Activated CD8-positive, alpha-beta T cell treated with anti-CD3 and anti-CD28 coated beads, Interleukin-2, amount 10 ng/mL, durations not matched to agents 7 days and 5 days (primary cell): ENCODE results near the gene CP. TPM values are rescaled to one million over a fixed set of nuclear protein-coding genes. Genes with fewer than 3 reads are reported as not detected.

Source experiments
- ATAC-seq: fragments of 150-1000 bp; cut with Tn5 transposase; one replicate; pipeline ENCODE4 v1.10.0; 2021; ENCODE audit warnings: moderate library complexity
- CTCF ChIA-PET: fragments of 350-600 bp; sonication (Branson Sonifier 250); formaldehyde crosslinking; loops from one replicate; lab custom pipeline; 2021; ENCODE audit warnings: antibody characterized with exemption; lab: Charles Lee
- POLR2A ChIA-PET: fragments of 350-600 bp; sonication (Branson Sonifier 250); formaldehyde crosslinking; loops from one replicate; lab custom pipeline; 2021; ENCODE audit warnings: antibody characterized with exemption; lab: Charles Lee
- DNase-seq: peaks from one replicate; pipeline ENCODE4 v3.0.0-alpha.2; 2020
- H3K27ac Mint-ChIP-seq: one replicate; pipeline ENCODE4 v1.8.0; 2021; ENCODE audit warnings: mild to moderate bottlenecking, mixed read lengths
- H3K27me3 Mint-ChIP-seq: one replicate; pipeline ENCODE4 v1.8.0; 2021; ENCODE audit warnings: low read depth, mixed read lengths
- H3K36me3 Mint-ChIP-seq: one replicate; pipeline ENCODE4 v1.8.0; 2021; ENCODE audit warnings: low read depth, mixed read lengths
- H3K4me1 Mint-ChIP-seq: one replicate; pipeline ENCODE4 v1.8.0; 2021; ENCODE audit warnings: low read depth, mixed read lengths
- H3K4me3 Mint-ChIP-seq: one replicate; pipeline ENCODE4 v1.8.0; 2021; ENCODE audit warnings: mild to moderate bottlenecking, mixed read lengths
- H3K9me3 Mint-ChIP-seq: one replicate; pipeline ENCODE4 v1.8.0; 2022; ENCODE audit warnings: mixed read lengths; ENCODE audit not compliant: insufficient read depth
- total RNA-seq, 2 experiments: library from RNA; stranded (reverse); gene quantifications; one replicate each; pipeline ENCODE4 v1.2.3, GENCODE V29; 2021

CP gene
- total RNA-seq, 2 experiments from 2014 or later: not detected

DNA sequence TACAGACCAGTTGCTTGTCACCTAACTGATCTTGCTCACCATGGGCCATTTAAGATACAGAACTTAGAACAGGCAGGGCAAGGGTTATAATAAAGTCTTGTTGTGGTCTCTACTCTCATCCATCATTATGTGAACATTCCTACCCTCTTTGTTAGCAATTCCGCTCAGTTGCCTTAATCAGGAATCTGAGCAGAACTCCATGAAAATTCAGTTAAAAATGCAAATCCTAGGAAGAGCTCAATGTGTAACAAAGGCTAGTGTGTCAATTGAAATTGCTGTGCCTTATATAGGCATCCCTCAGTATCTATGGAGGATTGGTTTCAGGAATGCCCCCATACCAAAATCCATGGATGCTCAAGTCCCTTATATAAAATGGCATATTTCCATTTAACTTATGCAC, 44.5 kb downstream of the CP start:
- ATAC-seq (no peak), DNase-seq (no peak)
- Mint-ChIP-seq H3K9me3 (no peaks in the 10 kb centered on the region), H3K27ac (no peak overlapping the region), H3K4me3 (no peak overlapping the region), H3K27me3 (no peaks in the 10 kb centered on the region), H3K36me3 (peaks cover 31% of the 10 kb centered on the region), H3K4me1 (peaks cover 12% of the 10 kb centered on the region)
- POLR2A ChIA-PET: no interaction called here
- CTCF ChIA-PET: no interaction called here

GRCh38 chr3:149174901-149175300, 46.7 kb downstream of the CP start:
- ATAC-seq (peak; percentile 36), DNase-seq (peak; percentile 41)
- CTCF ChIA-PET: no interaction called here
- POLR2A ChIA-PET: no interaction called here
- no peak overlapping the region for H3K27ac Mint-ChIP-seq
- H3K36me3 Mint-ChIP-seq: peaks cover 45% of the 10 kb centered on the region
- H3K27me3 Mint-ChIP-seq: no peaks in the 10 kb centered on the region
- peaks cover 12% of the 10 kb centered on the region for H3K4me1 Mint-ChIP-seq
- no peak overlapping the region for H3K4me3 Mint-ChIP-seq
- H3K9me3 Mint-ChIP-seq: no peaks in the 10 kb centered on the region

- peaks cover 56% of the 10 kb centered on the region for H3K36me3 Mint-ChIP-seq
- no peak for ATAC-seq
- POLR2A ChIA-PET: no interaction called here
- no peak overlapping the region for H3K27ac Mint-ChIP-seq
- no peak overlapping the region for H3K4me3 Mint-ChIP-seq
- CTCF ChIA-PET: interaction anchor here (0.6 kb wide), 1 partner anchor 246 kb away, joined by 4 read pairs; no protein-coding TSS in a partner anchor
- peaks cover 12% of the 10 kb centered on the region for H3K4me1 Mint-ChIP-seq
- DNase-seq: no peak
- no peaks in the 10 kb centered on the region for H3K27me3 Mint-ChIP-seq
- H3K9me3 Mint-ChIP-seq: no peaks in the 10 kb centered on the region
Measured at GRCh38 chr3:149170672-149171071, 51.0 kb downstream of the CP start.

DNA sequence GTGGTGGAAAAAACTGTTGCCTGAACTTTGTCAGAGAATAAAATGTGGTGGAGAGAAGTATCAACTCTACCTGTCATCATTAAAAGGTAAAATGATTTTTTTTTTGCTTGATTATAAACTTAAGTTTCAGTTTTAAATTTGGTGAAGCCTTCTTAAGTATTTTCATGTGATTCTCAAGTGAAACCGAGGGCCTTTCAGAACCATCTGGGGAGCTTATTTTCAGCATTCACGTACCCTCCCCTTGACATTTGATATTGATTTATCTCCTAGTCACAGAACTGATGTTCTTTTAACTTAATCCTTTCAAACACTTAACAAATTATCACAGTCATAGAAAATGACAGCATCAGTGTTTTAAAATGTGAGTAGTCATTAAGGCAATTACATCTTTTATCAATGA, 53.7 kb downstream of the CP start:
- ChIA-PET POLR2A (no interaction called here), CTCF (no interaction called here)
- peaks cover 4% of the 10 kb centered on the region for H3K4me1 Mint-ChIP-seq
- H3K9me3 Mint-ChIP-seq: no peaks in the 10 kb centered on the region
- no peak overlapping the region for H3K27ac Mint-ChIP-seq
- ATAC-seq (no peak), DNase-seq (no peak)
- no peaks in the 10 kb centered on the region for H3K27me3 Mint-ChIP-seq
- no peak overlapping the region for H3K4me3 Mint-ChIP-seq
- peaks cover 58% of the 10 kb centered on the region for H3K36me3 Mint-ChIP-seq

GRCh38 chr3:149163066-149163465, 58.6 kb downstream of the CP start:
- Mint-ChIP-seq H3K4me3 (no peak overlapping the region), H3K4me1 (peaks cover 8% of the 10 kb centered on the region), H3K36me3 (peaks cover 53% of the 10 kb centered on the region), H3K27me3 (no peaks in the 10 kb centered on the region), H3K9me3 (no peaks in the 10 kb centered on the region), H3K27ac (no peak overlapping the region)
- ChIA-PET CTCF (no interaction called here), POLR2A (interaction anchor here (0.6 kb wide), 1 partner anchor 33 kb away, joined by 3 read pairs; no protein-coding TSS in a partner anchor)
- DNase-seq (no peak), ATAC-seq (peak; percentile 55)

DNA sequence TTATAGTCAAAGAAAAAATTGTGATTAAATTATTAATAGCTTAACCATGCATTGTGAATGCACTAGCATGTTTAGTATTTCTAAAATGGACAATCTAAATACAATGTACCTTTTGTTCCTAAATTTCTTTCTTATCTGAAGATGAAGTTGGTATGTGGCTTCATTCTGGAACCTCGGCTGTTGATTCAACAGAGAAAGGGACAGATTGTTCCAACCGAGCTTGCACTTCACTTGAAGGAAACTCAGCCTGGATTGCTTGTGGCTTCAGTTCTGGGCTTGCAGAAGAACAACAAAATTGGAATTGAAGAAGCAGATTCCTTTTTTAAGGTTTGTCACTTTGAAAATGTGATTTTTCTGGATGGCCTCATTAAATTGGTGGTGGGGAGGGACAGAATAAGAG, 59.6 kb downstream of the CP start:
- Mint-ChIP-seq H3K4me3 (no peak overlapping the region), H3K9me3 (no peaks in the 10 kb centered on the region), H3K4me1 (peaks cover 8% of the 10 kb centered on the region), H3K27me3 (no peaks in the 10 kb centered on the region), H3K27ac (no peak overlapping the region), H3K36me3 (peaks cover 50% of the 10 kb centered on the region)
- ATAC-seq (no peak), DNase-seq (no peak)
- ChIA-PET CTCF (interaction anchor here (1.2 kb wide), 1 partner anchor 206 kb away, joined by 3 read pairs; no protein-coding TSS in a partner anchor), POLR2A (no interaction called here)

DNA sequence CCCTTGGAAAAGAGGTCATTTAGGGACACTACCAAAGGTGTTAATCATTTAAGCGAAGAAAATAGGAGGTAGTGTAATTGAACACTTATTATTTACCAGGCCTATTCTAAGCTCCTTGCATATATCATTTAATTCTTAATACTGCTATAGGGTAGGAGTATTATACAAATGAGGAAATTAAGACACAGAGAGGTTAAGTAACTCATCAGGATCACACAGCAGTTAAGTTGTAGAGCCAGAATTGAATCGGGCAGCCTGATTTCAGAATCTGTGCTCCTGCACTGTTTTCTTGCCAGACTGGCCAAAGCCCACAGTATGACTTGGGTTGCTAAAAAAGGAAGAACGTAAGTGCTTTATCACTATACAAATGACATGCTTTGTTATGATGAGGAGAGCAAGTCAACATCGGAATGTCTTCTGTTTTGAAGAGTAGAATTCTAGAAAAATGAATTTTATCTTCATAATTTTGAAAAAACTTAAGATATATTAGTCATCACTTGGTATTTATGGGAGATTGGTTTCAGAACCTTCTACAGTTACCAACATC, 60.8 kb downstream of the CP start:
- Mint-ChIP-seq H3K27me3 (no peaks in the 10 kb centered on the region), H3K4me1 (peaks cover 8% of the 10 kb centered on the region), H3K9me3 (no peaks in the 10 kb centered on the region), H3K36me3 (peaks cover 52% of the 10 kb centered on the region), H3K27ac (no peak overlapping the region), H3K4me3 (no peak overlapping the region)
- ChIA-PET CTCF (interaction anchor here (1.5 kb wide), 1 partner anchor 9 kb away, joined by 4 read pairs; no protein-coding TSS in a partner anchor), POLR2A (no interaction called here)
- ATAC-seq (no peak), DNase-seq (no peak)

- Mint-ChIP-seq H3K27me3 (no peaks in the 10 kb centered on the region), H3K9me3 (no peaks in the 10 kb centered on the region), H3K4me1 (peaks cover 18% of the 10 kb centered on the region), H3K27ac (no peak overlapping the region), H3K36me3 (peaks cover 47% of the 10 kb centered on the region), H3K4me3 (no peak overlapping the region)
- no peak for DNase-seq
- ChIA-PET POLR2A (no interaction called here), CTCF (interaction anchor here (1.7 kb wide), 1 partner anchor 34 kb away, joined by 6 read pairs; no protein-coding TSS in a partner anchor)
- ATAC-seq: no peak
Measured at GRCh38 chr3:149153402-149153801, 68.2 kb downstream of the CP start.

GRCh38 chr3:149152420-149152819, 69.2 kb downstream of the CP start:
- POLR2A ChIA-PET: interaction anchor here (1.2 kb wide), 1 partner anchor 23 kb away, joined by 7 read pairs; the partner anchor contains the start of gene HPS3
- H3K9me3 Mint-ChIP-seq: no peaks in the 10 kb centered on the region
- peaks cover 18% of the 10 kb centered on the region for H3K4me1 Mint-ChIP-seq
- no peak overlapping the region for H3K4me3 Mint-ChIP-seq
- CTCF ChIA-PET: interaction anchor here (1.7 kb wide), 1 partner anchor 33 kb away, joined by 6 read pairs; no protein-coding TSS in a partner anchor
- peaks cover 51% of the 10 kb centered on the region for H3K36me3 Mint-ChIP-seq
- no peaks in the 10 kb centered on the region for H3K27me3 Mint-ChIP-seq
- DNase-seq: peak; percentile 49
- no peak overlapping the region for H3K27ac Mint-ChIP-seq
- ATAC-seq: peak; percentile 89

GRCh38 chr3:149151843-149152242, 69.8 kb downstream of the CP start:
- Mint-ChIP-seq H3K9me3 (no peaks in the 10 kb centered on the region), H3K27me3 (no peaks in the 10 kb centered on the region), H3K27ac (no peak overlapping the region), H3K4me3 (no peak overlapping the region), H3K4me1 (peaks cover 18% of the 10 kb centered on the region), H3K36me3 (peaks cover 49% of the 10 kb centered on the region)
- no peak for DNase-seq
- POLR2A ChIA-PET: interaction anchor here (1.2 kb wide), 1 partner anchor 22 kb away, joined by 7 read pairs; the partner anchor contains the start of gene HPS3
- no peak for ATAC-seq
- CTCF ChIA-PET: interaction anchor here (1.7 kb wide), 1 partner anchor 32 kb away, joined by 6 read pairs; no protein-coding TSS in a partner anchor

DNA sequence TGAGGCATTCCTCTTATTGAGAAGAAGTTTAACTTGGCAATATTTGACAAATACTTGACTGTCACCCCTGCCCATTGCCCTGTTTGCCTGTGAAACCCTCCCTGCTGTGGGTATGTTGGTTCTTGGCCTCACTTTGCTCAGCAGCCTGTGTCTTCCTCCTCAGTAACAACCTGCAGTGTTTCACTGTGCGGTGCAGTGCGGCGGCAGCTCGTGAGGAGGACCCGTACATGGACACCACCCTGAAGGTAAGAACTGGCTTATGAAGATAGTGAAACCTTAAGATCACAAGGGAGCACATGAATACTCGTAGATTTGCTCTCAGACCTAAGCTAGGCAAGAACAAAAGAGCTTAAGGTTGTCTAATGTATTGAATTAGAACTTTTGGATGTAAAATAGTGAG, 71.2 kb downstream of the CP start:
- ATAC-seq (no peak), DNase-seq (no peak)
- Mint-ChIP-seq H3K4me3 (no peak overlapping the region), H3K27ac (no peak overlapping the region), H3K9me3 (no peaks in the 10 kb centered on the region), H3K4me1 (peaks cover 18% of the 10 kb centered on the region), H3K36me3 (peaks cover 41% of the 10 kb centered on the region), H3K27me3 (no peaks in the 10 kb centered on the region)
- ChIA-PET CTCF (no interaction called here), POLR2A (no interaction called here)

DNA sequence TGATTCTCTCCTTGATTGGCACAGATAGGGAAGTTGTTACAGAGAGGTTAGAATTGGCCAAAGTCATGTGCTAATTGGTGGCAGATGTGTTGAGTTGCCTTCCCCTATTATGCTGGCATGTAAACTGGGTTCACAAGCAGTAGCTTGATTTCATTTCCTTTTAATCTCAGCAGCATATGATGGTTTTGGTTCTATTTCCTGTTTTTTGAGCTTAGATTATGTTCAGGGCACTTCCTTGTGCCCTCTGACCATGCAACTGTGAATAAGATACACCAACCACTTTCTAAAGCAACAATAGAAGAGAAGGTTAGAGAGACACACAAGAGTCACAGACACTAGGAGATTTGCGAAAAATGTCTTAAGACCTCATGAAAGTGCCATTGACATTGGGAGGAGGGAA, 75.7 kb downstream of the CP start:
- H3K36me3 Mint-ChIP-seq: peaks cover 49% of the 10 kb centered on the region
- H3K4me1 Mint-ChIP-seq: peaks cover 4% of the 10 kb centered on the region
- H3K27me3 Mint-ChIP-seq: no peaks in the 10 kb centered on the region
- DNase-seq (no peak), ATAC-seq (peak; percentile 55)
- H3K27ac Mint-ChIP-seq: no peak overlapping the region
- no peak overlapping the region for H3K4me3 Mint-ChIP-seq
- CTCF ChIA-PET: interaction anchor here (0.7 to 1.7 kb wide), 5 partner anchors 11 to 25 kb away, joined by 3 to 13 read pairs (median 4); partner anchors contain the start of gene HPS3
- H3K9me3 Mint-ChIP-seq: no peaks in the 10 kb centered on the region
- POLR2A ChIA-PET: interaction anchor here (0.6 to 1.1 kb wide), 2 partner anchors 19 to 42 kb away, joined by 3 read pairs; no protein-coding TSS in a partner anchor
